ENCODE measurements around the gene MFN1.

MFN1 gene

DNA sequence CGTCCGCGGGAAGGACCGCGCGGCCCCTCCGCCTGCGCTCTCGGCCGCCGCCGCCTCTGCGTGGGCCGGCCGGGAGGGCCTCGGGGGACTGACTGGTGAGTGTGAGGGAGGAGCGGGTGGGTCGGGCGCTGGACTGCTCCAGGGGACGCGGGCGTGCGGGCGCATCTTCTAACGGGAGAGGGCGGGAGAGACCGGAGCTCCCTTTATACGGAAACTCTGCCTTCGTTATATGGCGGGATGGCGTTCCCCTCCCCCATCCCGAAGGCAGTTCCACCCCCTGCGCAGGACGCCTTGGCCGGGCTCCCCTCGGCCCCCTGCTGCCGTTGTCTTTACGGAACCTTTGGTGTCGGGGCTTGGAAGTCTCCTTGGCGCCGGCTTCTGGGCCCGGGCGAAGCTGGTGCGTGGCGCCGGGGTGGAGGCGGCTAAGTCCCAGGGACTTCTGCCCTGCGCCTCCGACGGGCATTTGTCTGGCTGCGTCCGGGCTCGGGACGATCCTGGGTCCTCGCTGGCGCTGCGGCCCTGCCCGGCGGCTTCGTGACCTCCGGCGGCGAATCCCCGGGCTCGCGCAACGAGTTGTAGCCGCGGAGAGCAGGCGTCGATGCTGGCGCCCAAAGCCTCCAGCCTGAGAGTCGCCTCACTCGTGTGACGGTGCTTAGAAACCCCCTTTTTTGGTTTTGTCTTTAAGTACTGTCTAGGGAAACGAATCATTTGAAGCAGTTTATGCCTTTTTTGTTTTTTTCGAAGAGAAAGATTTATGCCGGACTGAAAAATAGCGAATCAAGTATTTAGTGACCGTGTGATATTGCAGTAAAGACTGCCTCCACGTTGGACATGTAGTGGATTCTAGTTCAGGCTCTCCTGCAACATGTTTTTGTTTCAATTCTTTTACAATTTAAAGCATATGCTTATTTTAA, 24.1 kb upstream of the MFN1 start:
- ChIA-PET CTCF (interaction anchor here (1.1 to 1.4 kb wide), 3 partner anchors 145 to 296 kb away, joined by 3 to 5 read pairs (median 4); no protein-coding TSS in a partner anchor), POLR2A (interaction anchor here (1.0 kb wide), 1 partner anchor 23 kb away, joined by 4 read pairs; no protein-coding TSS in a partner anchor)
- Histone ChIP-seq H3K4me1 (ENCODE audit: control insufficient read depth, insufficient read depth, low read length) (no peaks in the 10 kb centered on the region), H3K36me3 (ENCODE audit: control insufficient read depth in 2 of 2, insufficient read depth in 1 of 2, low read length in 2 of 2) (peaks cover 8 to 25% of the 10 kb centered on the region in 2 experiments), H3K4me3 (ENCODE audit: low read depth, low read length) (peak overlapping the region; percentile 93), H3K9me3 (ENCODE audit: control insufficient read depth, insufficient read depth, low read depth, low read length) (no peaks in the 10 kb centered on the region), H3K27ac (ENCODE audit: extremely low read depth, low read depth, low read length) (peak overlapping the region; percentile 88)
- TF ChIP-seq GLI2 (tag by site-specific recombination; IDR thresholded peaks at IDR 0.05; ENCODE audit: borderline replicate concordance, low read depth) (no peak), ZNF354C (tag by site-specific recombination; IDR thresholded peaks at IDR 0.05; ENCODE audit: borderline replicate concordance, low read depth) (no peak), BCL11A (tag by site-specific recombination; IDR thresholded peaks at IDR 0.05; ENCODE audit: low read depth) (0 out of 2 replicates have a peak, but pooled peaks have one; percentile 14), ZNF777 (tag by site-specific recombination; IDR thresholded peaks at IDR 0.05; ENCODE audit: borderline replicate concordance) (0 out of 2 replicates have a peak, but pooled peaks have one; percentile 24), ZFP3 (tag by site-specific recombination; IDR thresholded peaks at IDR 0.05; ENCODE audit: low read depth) (no peak), ZNF677 (tag by site-specific recombination; IDR thresholded peaks at IDR 0.05) (no peak), HOXC10 (CRISPR knock-in tag; IDR thresholded peaks at IDR 0.05) (no peak), TRIM28 (IDR thresholded peaks at IDR 0.05; ENCODE audit: borderline replicate concordance, low read length) (no peak), SP7 (tag by site-specific recombination; IDR thresholded peaks at IDR 0.05) (peak; percentile 56; the same call in 1 of the 2 replicates), GLIS1 (tag by site-specific recombination; IDR thresholded peaks at IDR 0.05) (peak; percentile 81), HOXD13 (CRISPR knock-in tag; IDR thresholded peaks at IDR 0.05; ENCODE audit: borderline replicate concordance) (no peak), ZNF449 (tag by site-specific recombination; IDR thresholded peaks at IDR 0.05) (no peak), ZNF394 (tag by site-specific recombination; IDR thresholded peaks at IDR 0.05; ENCODE audit: borderline replicate concordance) (no peak; the same call in 1 of the 2 replicates), MYNN (tag by site-specific recombination; IDR thresholded peaks at IDR 0.05; ENCODE audit: borderline replicate concordance) (no peak), ZNF600 (tag by site-specific recombination; IDR thresholded peaks at IDR 0.05) (peak; percentile 73), SP2 (tag by site-specific recombination; IDR thresholded peaks at IDR 0.05) (peak; percentile 61), ZNF302 (tag by site-specific recombination; IDR thresholded peaks at IDR 0.05; ENCODE audit: low read depth) (no peak), ZNF513 (tag by site-specific recombination; IDR thresholded peaks at IDR 0.05) (no peak), AEBP2 (tag by site-specific recombination; IDR thresholded peaks at IDR 0.05; ENCODE audit: borderline replicate concordance) (no peak), KLF16 (tag by site-specific recombination; IDR thresholded peaks at IDR 0.05) (0 out of 2 replicates have a peak, but pooled peaks have one; percentile 43), ZNF629 (tag by site-specific recombination; IDR thresholded peaks at IDR 0.05) (0 out of 2 replicates have a peak, but pooled peaks have one; percentile 9), SP3 (tag by site-specific recombination; IDR thresholded peaks at IDR 0.05) (peak; percentile 13; the same call in 1 of the 2 replicates)
- TF ChIP-seq, protein P1, sequence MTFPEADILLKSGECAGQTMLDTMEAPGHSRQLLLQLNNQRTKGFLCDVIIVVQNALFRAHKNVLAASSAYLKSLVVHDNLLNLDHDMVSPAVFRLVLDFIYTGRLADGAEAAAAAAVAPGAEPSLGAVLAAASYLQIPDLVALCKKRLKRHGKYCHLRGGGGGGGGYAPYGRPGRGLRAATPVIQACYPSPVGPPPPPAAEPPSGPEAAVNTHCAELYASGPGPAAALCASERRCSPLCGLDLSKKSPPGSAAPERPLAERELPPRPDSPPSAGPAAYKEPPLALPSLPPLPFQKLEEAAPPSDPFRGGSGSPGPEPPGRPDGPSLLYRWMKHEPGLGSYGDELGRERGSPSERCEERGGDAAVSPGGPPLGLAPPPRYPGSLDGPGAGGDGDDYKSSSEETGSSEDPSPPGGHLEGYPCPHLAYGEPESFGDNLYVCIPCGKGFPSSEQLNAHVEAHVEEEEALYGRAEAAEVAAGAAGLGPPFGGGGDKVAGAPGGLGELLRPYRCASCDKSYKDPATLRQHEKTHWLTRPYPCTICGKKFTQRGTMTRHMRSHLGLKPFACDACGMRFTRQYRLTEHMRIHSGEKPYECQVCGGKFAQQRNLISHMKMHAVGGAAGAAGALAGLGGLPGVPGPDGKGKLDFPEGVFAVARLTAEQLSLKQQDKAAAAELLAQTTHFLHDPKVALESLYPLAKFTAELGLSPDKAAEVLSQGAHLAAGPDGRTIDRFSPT (tag by site-specific recombination; IDR thresholded peaks at IDR 0.05), result peak; percentile 30; the same call in 1 of the 2 replicates
- TF ChIP-seq, protein P2, sequence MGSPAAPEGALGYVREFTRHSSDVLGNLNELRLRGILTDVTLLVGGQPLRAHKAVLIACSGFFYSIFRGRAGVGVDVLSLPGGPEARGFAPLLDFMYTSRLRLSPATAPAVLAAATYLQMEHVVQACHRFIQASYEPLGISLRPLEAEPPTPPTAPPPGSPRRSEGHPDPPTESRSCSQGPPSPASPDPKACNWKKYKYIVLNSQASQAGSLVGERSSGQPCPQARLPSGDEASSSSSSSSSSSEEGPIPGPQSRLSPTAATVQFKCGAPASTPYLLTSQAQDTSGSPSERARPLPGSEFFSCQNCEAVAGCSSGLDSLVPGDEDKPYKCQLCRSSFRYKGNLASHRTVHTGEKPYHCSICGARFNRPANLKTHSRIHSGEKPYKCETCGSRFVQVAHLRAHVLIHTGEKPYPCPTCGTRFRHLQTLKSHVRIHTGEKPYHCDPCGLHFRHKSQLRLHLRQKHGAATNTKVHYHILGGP (tag by site-specific recombination; IDR thresholded peaks at IDR 0.05), result no peak
- TF ChIP-seq, protein P3, sequence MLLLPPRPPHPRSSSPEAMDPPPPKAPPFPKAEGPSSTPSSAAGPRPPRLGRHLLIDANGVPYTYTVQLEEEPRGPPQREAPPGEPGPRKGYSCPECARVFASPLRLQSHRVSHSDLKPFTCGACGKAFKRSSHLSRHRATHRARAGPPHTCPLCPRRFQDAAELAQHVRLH (tag by site-specific recombination; IDR thresholded peaks at IDR 0.05), result no peak
- TF ChIP-seq, protein P4, sequence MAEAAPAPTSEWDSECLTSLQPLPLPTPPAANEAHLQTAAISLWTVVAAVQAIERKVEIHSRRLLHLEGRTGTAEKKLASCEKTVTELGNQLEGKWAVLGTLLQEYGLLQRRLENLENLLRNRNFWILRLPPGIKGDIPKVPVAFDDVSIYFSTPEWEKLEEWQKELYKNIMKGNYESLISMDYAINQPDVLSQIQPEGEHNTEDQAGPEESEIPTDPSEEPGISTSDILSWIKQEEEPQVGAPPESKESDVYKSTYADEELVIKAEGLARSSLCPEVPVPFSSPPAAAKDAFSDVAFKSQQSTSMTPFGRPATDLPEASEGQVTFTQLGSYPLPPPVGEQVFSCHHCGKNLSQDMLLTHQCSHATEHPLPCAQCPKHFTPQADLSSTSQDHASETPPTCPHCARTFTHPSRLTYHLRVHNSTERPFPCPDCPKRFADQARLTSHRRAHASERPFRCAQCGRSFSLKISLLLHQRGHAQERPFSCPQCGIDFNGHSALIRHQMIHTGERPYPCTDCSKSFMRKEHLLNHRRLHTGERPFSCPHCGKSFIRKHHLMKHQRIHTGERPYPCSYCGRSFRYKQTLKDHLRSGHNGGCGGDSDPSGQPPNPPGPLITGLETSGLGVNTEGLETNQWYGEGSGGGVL (tag by site-specific recombination; IDR thresholded peaks at IDR 0.05), result no peak
